ENCODE results near the gene OSBP2.

The OSBP2 gene

GRCh38 chr22:30909306-30909705 lies 214.6 kb downstream of the OSBP2 start:
- no peak for DNase-seq

GRCh38 chr22:30910358-30910757 lies 215.7 kb downstream of the OSBP2 start:
- no peak for DNase-seq

GRCh38 chr22:30918761-30919160 lies 224.1 kb downstream of the OSBP2 start:
- no peak for DNase-seq

GRCh38 chr22:30919973-30920372 lies 225.3 kb downstream of the OSBP2 start:
- DNase-seq = no peak

GRCh38 chr22:30920407-30920806 lies 225.7 kb downstream of the OSBP2 start:
- peak; percentile 89 for DNase-seq

GRCh38 chr22:30921108-30921507 lies 226.4 kb downstream of the OSBP2 start:
- no peak for DNase-seq

GRCh38 chr22:30922151-30922611 lies 227.5 kb downstream of the OSBP2 start:
- peak; percentile 84 for DNase-seq

- no peak for DNase-seq
Measured at GRCh38 chr22:30923168-30923900, 228.7 kb downstream of the OSBP2 start.

- no peak for DNase-seq
Measured at GRCh38 chr22:30925667-30926066, 231.0 kb downstream of the OSBP2 start.

GRCh38 chr22:30926706-30927105 lies 232.0 kb downstream of the OSBP2 start:
- DNase-seq = no peak

- no peak for DNase-seq
Measured at GRCh38 chr22:30927806-30928205, 233.1 kb downstream of the OSBP2 start.

GRCh38 chr22:30928401-30928800 lies 233.7 kb downstream of the OSBP2 start:
- DNase-seq = no peak

- DNase-seq = no peak
Measured at GRCh38 chr22:30930228-30930627, 235.6 kb downstream of the OSBP2 start.

- DNase-seq = no peak
Measured at GRCh38 chr22:30931541-30932300, 237.0 kb downstream of the OSBP2 start.

GRCh38 chr22:30932661-30933060 lies 238.0 kb downstream of the OSBP2 start:
- DNase-seq = no peak

- no peak for DNase-seq
Measured at GRCh38 chr22:30933457-30933856, 238.8 kb downstream of the OSBP2 start.

GRCh38 chr22:30934053-30934452 lies 239.4 kb downstream of the OSBP2 start:
- DNase-seq = no peak

- DNase-seq = peak; percentile 74
Measured at GRCh38 chr22:30940685-30941362, 246.2 kb downstream of the OSBP2 start.

- peak; percentile 53 for DNase-seq
Measured at GRCh38 chr22:30941363-30941740, 246.7 kb downstream of the OSBP2 start.

- DNase-seq = peak; percentile 75
Measured at GRCh38 chr22:30943368-30943767, 248.7 kb downstream of the OSBP2 start.

GRCh38 chr22:30944986-30945385 lies 250.3 kb downstream of the OSBP2 start:
- DNase-seq = no peak

GRCh38 chr22:30945653-30946052 lies 251.0 kb downstream of the OSBP2 start:
- DNase-seq = no peak

- no peak for DNase-seq
Measured at GRCh38 chr22:30946354-30946753, 251.7 kb downstream of the OSBP2 start.

Data from CD4-positive, alpha-beta T cell treated with Interleukin-6 for 4 hours (primary cell).